Colonic mucosa (tissue), 4 donors: ENCODE measurements around the gene RNF115. TPM values are rescaled to one million over a fixed set of nuclear protein-coding genes. Genes with fewer than 3 reads are reported as not detected.

ENCODE experiments used
- DNase-seq: peaks from one replicate; pipeline ENCODE4 v3.0.0-alpha.2; 2020
- H3K27ac ChIP-seq: fragments of 200-600 bp; one replicate; pipeline ENCODE4 v1.8.0; 2021
- H3K27me3 ChIP-seq: fragments of 200-600 bp; one replicate; pipeline ENCODE4 v1.8.0; 2021
- H3K36me3 ChIP-seq: fragments of 200-600 bp; one replicate; pipeline ENCODE4 v1.8.0; 2021
- H3K4me1 ChIP-seq: fragments of 200-600 bp; one replicate; pipeline ENCODE4 v1.8.0; 2021; ENCODE audit warnings: mild to moderate bottlenecking
- H3K4me3 ChIP-seq: fragments of 200-600 bp; one replicate; pipeline ENCODE4 v1.8.0; 2021
- H3K9ac ChIP-seq, 2 donors: one replicate each; pipeline ENCODE4 v1.7.0; 2013; ENCODE audit warnings: control low read depth in 2 of 2, low read depth in 2 of 2, low read length in 2 of 2
- H3K9me3 ChIP-seq: fragments of 200-600 bp; one replicate; pipeline ENCODE4 v1.8.0; 2021
- intact Hi-C: fragments of 100-400 bp; cut with DNase I; formaldehyde crosslinking; loops from one replicate; pipeline ENCODE4 v1.14.1; 2022
- total RNA-seq, 2 donors: library from RNA; stranded (reverse); fragmentation: NEBNext Ultra II Directional in 1 of 2; extraction: Animal tissue kit (Norgen Biotek cat#: 25700) in 1 of 2; gene quantifications; one replicate each; pipeline ENCODE4 v1.2.1, GENCODE V29; 2021
- TF ChIP-seq, protein P1 (sequence below): fragments of 200-600 bp; IDR thresholded peaks from one replicate; pipeline ENCODE4 v1.8.0; 2022; ENCODE audit warnings: antibody characterized with exemption, mild to moderate bottlenecking
- donor health status: healthy.
- donor health status: DM: no; HTN: no; CAD: no.
- donor health status: DM: no; HTN: no; CAD: no.

Gene RNF115
- total RNA-seq, 2 donors from 2014 or later = 6.4 to 6.9 TPM

DNA sequence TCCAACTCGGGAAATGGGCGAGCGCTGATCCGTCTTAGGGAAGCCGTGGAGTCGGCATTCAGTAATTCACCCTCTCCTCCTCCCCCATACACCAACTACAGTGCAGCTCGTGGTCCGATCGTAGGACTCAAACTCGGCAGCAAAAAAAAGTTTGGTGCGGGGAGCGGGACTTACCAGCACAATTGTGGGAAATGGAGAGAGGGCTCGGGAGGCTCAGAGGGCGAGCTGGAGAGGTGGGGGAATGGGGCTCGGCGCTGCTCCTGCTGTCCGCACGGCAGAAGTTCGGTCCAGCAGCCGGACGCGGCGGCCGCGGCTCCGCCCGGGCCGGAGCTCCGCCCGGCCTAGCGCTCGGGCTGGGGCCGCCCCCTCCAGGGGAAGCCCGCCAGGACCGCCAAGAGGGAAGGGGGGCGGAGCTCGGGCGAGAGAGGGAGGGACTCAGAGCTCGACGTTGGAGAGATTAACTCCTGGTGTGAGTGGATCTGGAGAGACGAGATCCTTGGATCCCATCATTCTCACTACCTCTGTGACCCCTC is 35.7 kb upstream of the RNF115 start:
- TF ChIP-seq, protein P1, sequence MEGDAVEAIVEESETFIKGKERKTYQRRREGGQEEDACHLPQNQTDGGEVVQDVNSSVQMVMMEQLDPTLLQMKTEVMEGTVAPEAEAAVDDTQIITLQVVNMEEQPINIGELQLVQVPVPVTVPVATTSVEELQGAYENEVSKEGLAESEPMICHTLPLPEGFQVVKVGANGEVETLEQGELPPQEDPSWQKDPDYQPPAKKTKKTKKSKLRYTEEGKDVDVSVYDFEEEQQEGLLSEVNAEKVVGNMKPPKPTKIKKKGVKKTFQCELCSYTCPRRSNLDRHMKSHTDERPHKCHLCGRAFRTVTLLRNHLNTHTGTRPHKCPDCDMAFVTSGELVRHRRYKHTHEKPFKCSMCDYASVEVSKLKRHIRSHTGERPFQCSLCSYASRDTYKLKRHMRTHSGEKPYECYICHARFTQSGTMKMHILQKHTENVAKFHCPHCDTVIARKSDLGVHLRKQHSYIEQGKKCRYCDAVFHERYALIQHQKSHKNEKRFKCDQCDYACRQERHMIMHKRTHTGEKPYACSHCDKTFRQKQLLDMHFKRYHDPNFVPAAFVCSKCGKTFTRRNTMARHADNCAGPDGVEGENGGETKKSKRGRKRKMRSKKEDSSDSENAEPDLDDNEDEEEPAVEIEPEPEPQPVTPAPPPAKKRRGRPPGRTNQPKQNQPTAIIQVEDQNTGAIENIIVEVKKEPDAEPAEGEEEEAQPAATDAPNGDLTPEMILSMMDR = no peak
- intact Hi-C loops = no loop called here
- peak overlapping the region; percentile 73 for H3K4me3 ChIP-seq
- peak overlapping the region; percentile 82 to 98 for H3K9ac ChIP-seq
- peak overlapping the region; percentile 91 for H3K27ac ChIP-seq
- H3K36me3 ChIP-seq = no peaks in the 10 kb centered on the region
- H3K9me3 ChIP-seq = no peaks in the 10 kb centered on the region
- H3K27me3 ChIP-seq = no peaks in the 10 kb centered on the region
- H3K4me1 ChIP-seq = peaks cover 5% of the 10 kb centered on the region
- peak; percentile 93 for DNase-seq

DNA sequence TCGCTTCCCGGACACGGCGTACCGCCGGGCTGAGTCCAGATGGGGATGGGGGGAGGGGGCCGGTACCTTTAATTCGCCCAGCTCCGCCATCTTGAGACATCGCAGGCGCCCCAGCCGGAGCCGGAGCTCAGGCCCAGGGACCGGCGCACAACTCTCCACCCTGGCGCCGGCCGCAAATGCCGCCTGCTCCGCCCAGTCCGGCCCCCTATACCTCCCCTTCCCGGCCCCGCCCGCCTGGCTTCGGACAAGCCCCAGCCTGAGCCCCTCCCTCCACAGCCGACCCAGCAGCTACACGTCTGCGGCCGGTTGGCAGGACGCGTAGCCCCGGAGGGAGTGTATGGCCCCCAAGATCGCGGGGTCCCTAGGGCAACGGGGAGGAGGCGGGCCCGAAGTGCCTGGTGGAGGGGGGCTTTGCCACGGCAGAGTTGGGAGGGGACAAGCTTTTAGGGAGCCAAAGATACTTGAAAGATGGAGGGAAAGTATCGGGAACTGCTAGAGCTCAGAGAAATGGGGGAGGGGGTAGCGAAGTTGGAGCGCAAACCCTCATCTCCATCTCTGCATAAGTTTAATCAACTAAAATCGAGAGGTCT is 35.1 kb upstream of the RNF115 start, which contains the start of gene PIAS3:
Gene PIAS3, minus strand, starts transcription at position 181 of the 590 bp plus-strand sequence. Its CDS starts 91 bp downstream, at position 90.
- Histone ChIP-seq H3K9me3 (no peaks in the 10 kb centered on the region), H3K9ac (peak within 1 kb of the TSS; percentile 82 to 98), H3K4me1 (peaks cover 5% of the 10 kb centered on the region), H3K36me3 (no peaks in the 10 kb centered on the region), H3K27me3 (no peaks in the 10 kb centered on the region), H3K4me3 (peak within 1 kb of the TSS; percentile 73), H3K27ac (peak within 1 kb of the TSS; percentile 91)
- intact Hi-C loops = no loop called here
- DNase-seq = peak; percentile 97
- TF ChIP-seq, protein P1 = no peak

DNA sequence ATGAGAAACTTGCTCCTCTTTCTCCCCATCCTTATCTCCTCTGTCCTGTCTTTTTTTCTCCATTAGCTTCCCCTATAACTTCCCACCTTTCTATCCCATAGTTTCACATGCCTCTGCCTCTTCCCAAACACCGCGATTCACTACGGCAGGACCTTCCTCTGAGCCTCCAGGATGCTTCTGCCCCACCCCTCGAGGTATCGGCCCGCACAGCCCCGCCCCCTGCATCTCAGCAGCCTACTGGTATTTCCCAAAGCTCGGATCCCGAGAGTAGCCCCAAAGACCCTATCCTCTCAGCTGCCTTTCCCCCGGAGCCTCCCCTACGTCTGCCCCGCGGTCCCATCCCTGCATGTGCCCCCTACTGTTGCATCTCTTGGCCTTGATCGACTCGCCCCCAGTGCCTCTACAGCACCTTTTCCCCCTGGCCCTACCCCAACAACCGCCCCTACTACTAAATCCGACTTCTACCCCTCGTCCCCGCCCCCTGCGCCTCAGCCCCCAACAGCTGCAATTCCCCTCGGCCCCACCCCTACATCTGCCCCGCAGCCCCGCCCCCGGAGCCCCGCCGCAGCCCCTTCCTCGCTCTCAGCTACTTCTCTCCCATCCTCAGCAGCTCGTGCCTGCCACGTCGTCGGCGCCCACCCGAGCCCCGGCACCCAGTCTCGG is 34.5 kb upstream of the RNF115 start:
- no peaks in the 10 kb centered on the region for H3K27me3 ChIP-seq
- H3K9me3 ChIP-seq = no peaks in the 10 kb centered on the region
- H3K4me3 ChIP-seq = peak overlapping the region; percentile 73
- H3K4me1 ChIP-seq = peaks cover 5% of the 10 kb centered on the region
- intact Hi-C loops = no loop called here
- peak overlapping the region; percentile 70 to 71 for H3K9ac ChIP-seq
- H3K36me3 ChIP-seq = no peaks in the 10 kb centered on the region
- TF ChIP-seq, protein P1 = no peak
- H3K27ac ChIP-seq = peak overlapping the region; percentile 91
- peak; percentile 75 for DNase-seq

DNA sequence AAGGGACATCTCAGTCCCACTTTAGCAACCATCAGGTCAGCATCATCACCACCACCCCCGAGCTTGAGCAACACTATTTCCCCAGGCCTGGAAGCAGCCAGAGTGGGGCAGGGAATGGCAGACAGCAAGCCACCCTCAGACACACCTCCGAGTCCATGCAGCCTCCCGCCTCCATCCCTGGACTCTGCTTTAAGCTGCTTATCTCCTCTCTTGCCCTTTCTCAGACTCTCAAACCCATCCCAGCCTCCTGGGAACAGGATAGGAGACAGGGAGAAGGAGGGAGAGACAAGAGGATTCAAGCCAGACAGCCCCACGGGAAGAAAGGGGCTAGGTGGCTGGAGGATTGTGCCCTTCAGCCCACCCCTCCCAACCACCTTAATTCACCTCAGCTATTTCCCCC is 33.3 kb upstream of the RNF115 start:
- H3K4me1 ChIP-seq = peaks cover 5% of the 10 kb centered on the region
- no peaks in the 10 kb centered on the region for H3K27me3 ChIP-seq
- no peak for DNase-seq
- no peaks in the 10 kb centered on the region for H3K9me3 ChIP-seq
- TF ChIP-seq, protein P1 = no peak
- intact Hi-C loops = no loop called here
- H3K36me3 ChIP-seq = no peaks in the 10 kb centered on the region
- peak overlapping the region in 1 of 2 donors; percentile 26 for H3K9ac ChIP-seq
- H3K27ac ChIP-seq = no peak overlapping the region
- H3K4me3 ChIP-seq = no peak overlapping the region

DNA sequence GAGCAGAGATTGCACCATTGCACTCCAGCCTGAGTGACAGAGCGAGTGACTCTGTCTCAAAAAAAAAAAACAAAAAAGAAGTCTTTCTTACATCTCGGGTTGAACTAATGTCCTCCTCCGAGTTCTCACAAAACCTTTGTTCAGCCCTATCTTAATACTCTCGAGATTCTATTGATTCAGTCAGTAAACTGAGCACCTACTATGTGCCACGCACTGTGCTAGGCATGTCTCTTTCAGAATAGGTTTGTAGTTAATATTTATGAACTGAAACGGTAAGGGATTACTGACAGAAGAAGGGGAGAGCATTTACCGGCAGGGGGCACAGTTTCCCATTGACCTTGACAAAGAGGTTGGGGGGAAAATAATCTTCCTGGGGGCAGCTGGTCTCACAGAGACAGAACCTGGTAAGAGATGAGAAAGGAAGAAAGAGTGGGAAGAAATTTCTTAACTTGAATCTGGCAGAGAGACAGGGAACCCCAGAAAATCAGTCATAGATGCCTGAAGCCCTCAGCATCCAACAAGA is 31.6 kb upstream of the RNF115 start:
- Histone ChIP-seq H3K36me3 (no peaks in the 10 kb centered on the region), H3K9ac (no peak overlapping the region), H3K27me3 (no peaks in the 10 kb centered on the region), H3K4me1 (peaks cover 5% of the 10 kb centered on the region), H3K4me3 (no peak overlapping the region), H3K27ac (no peak overlapping the region), H3K9me3 (no peaks in the 10 kb centered on the region)
- TF ChIP-seq, protein P1 = no peak
- intact Hi-C loops = no loop called here
- DNase-seq = no peak
